Uterus (tissue), 4 donors: Measurements from ENCODE around the gene COLGALT1. TPM values are rescaled to one million over a fixed set of nuclear protein-coding genes. Genes with fewer than 3 reads are reported as not detected.

Source experiments
- DNase-seq, 2 donors: peaks; one replicate each; pipeline ENCODE4 v3.0.0-alpha.2; 2019 to 2020
- H3K27ac ChIP-seq, 2 donors: fragments of 200-600 bp; sonication (generic); 1 replicate in 1 of 2; 2 replicates in 1 of 2; pipeline ENCODE4 v1.5.1; 2016 to 2018
- H3K27me3 ChIP-seq, 2 donors: fragments of 200-600 bp; sonication (generic); one replicate each; pipeline ENCODE4 v1.5.1; 2018 to 2019; ENCODE audit warnings: control low read depth in 1 of 2
- H3K36me3 ChIP-seq, 2 donors: fragments of 200-600 bp; sonication (generic); one replicate each; pipeline ENCODE4 v1.5.1; 2019; ENCODE audit warnings: control low read depth in 1 of 2
- H3K4me1 ChIP-seq, 2 donors: fragments of 200-600 bp; sonication (generic); one replicate each; pipeline ENCODE4 v1.5.1; 2018 to 2019; ENCODE audit warnings: control low read depth in 1 of 2
- H3K4me3 ChIP-seq, 2 donors: fragments of 200-600 bp; sonication (generic); 1 replicate in 1 of 2; 2 replicates in 1 of 2; pipeline ENCODE4 v1.5.1; 2018 to 2019; ENCODE audit warnings: mild to moderate bottlenecking in 1 of 2
- H3K9me3 ChIP-seq, 2 donors: fragments of 200-600 bp; sonication (generic); one replicate each; pipeline ENCODE4 v1.5.1; 2019; ENCODE audit warnings: control low read depth in 1 of 2
- POLR2A ChIP-seq, 2 donors: fragments of 450-650 bp; IDR thresholded peaks; one replicate each; pipeline ENCODE4 v1.6.1; 2016; ENCODE audit warnings: antibody characterized with exemption in 2 of 2, mild to moderate bottlenecking in 1 of 2, moderate library complexity in 1 of 2
- intact Hi-C: fragments of 100-400 bp; cut with DNase I; formaldehyde crosslinking; loops from one replicate; pipeline ENCODE4 v1.15.1; 2023; ENCODE audit warnings: low total_unique reads
- total RNA-seq, 4 donors: library from RNA; depleted of rRNA in 3 of 4; stranded (reverse); fragments of >200 nt in 3 of 4; gene quantifications; one replicate each; pipeline versions ENCODE4 v1.1.0 to v1.2.4, GENCODE V29; 2014 to 2023
- TF ChIP-seq, protein P1 (sequence below), 4 experiments: fragments of 200-600 bp in 2 of 4; fragments of 450-650 bp in 2 of 4; sonication (generic) in 2 of 4; IDR thresholded peaks; one replicate each; pipeline ENCODE4 v1.5.1; 2016 to 2019; ENCODE audit warnings: antibody characterized with exemption in 4 of 4, mild to moderate bottlenecking in 2 of 4, moderate library complexity in 1 of 4
- donor health status: DM: yes; HTN: yes; CAD: no.

COLGALT1 gene
- total RNA-seq, 4 donors from 2014 or later, result 24.6 to 56.6 (median 52.0) TPM

DNA sequence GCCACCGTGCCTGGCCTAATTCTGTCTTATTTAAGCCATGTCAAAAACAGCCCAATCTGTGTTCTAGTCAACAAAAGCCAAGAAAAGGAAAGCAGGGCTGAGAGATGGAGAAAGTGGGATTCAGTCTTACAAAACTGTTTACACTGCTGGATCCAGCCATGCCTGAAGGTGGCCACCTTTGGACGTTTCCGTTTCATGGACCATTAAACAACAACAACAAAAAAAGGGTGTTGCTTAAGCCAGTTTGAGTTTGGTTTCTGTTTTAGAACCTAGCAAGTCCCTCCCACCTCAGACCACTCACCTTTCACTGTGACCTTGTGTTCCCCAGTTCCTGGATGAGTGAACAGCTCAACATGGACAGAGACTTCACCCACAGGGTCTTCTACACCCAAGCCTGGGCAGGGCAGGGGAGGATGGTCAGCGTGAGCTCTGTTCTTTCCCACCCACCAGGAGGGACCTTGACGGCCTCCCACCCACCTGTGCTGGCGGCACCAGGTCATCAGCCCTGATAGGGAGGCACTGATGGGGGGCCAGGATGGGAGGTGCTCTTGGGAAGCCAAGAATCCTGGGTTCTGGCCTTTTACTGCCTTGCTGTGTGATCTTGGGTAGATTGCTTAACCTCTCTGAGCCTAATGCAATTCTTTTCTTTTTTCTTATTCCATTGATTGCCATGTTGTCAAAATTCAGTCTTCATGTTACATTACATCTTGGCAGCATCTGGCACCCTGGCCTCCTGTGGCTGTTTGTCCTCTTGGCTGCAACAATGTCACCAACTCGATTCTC lies 56.2 kb downstream of the COLGALT1 start:
- DNase-seq, result no peak
- Histone ChIP-seq H3K9me3 (no peaks in the 10 kb centered on the region), H3K4me1 (no peaks in the 10 kb centered on the region), H3K27ac (no peak overlapping the region), H3K4me3 (no peak overlapping the region), H3K36me3 (no peaks in the 10 kb centered on the region), H3K27me3 (no peaks in the 10 kb centered on the region)
- TF ChIP-seq, protein P1, sequence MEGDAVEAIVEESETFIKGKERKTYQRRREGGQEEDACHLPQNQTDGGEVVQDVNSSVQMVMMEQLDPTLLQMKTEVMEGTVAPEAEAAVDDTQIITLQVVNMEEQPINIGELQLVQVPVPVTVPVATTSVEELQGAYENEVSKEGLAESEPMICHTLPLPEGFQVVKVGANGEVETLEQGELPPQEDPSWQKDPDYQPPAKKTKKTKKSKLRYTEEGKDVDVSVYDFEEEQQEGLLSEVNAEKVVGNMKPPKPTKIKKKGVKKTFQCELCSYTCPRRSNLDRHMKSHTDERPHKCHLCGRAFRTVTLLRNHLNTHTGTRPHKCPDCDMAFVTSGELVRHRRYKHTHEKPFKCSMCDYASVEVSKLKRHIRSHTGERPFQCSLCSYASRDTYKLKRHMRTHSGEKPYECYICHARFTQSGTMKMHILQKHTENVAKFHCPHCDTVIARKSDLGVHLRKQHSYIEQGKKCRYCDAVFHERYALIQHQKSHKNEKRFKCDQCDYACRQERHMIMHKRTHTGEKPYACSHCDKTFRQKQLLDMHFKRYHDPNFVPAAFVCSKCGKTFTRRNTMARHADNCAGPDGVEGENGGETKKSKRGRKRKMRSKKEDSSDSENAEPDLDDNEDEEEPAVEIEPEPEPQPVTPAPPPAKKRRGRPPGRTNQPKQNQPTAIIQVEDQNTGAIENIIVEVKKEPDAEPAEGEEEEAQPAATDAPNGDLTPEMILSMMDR (IDR thresholded peaks at IDR 0.05), result no peak
- TF ChIP-seq POLR2A (IDR thresholded peaks at IDR 0.05), result no peak
- intact Hi-C loops, result no loop called here

DNA sequence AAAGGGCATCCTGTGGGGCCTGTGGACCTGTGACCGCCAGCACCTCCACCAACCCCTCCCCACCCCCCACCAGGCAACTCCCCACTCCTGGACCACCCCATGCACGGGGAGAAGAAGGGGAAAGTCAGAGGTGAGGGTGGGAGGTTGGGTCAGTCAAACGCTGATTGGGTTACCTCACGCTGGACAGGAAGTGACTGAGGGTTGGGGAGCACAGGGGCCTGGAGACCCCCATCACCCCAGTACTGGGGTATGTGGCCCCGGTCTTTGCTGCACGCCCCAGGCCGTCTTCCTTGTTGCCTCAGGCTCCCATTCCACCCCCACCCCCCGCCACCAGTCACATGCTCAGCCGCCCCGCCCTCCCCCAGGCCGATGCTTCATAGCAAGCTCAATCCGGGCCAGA lies 59.0 kb downstream of the COLGALT1 start:
- TF ChIP-seq, protein P1 (IDR thresholded peaks at IDR 0.05), result no peak
- TF ChIP-seq POLR2A (IDR thresholded peaks at IDR 0.05), result no peak
- DNase-seq, result no peak
- H3K27me3 ChIP-seq, result no peaks in the 10 kb centered on the region
- H3K4me3 ChIP-seq, result no peak overlapping the region
- H3K4me1 ChIP-seq, result no peaks in the 10 kb centered on the region
- intact Hi-C loops, result no loop called here
- H3K36me3 ChIP-seq, result no peaks in the 10 kb centered on the region
- H3K9me3 ChIP-seq, result no peaks in the 10 kb centered on the region
- H3K27ac ChIP-seq, result no peak overlapping the region

DNA sequence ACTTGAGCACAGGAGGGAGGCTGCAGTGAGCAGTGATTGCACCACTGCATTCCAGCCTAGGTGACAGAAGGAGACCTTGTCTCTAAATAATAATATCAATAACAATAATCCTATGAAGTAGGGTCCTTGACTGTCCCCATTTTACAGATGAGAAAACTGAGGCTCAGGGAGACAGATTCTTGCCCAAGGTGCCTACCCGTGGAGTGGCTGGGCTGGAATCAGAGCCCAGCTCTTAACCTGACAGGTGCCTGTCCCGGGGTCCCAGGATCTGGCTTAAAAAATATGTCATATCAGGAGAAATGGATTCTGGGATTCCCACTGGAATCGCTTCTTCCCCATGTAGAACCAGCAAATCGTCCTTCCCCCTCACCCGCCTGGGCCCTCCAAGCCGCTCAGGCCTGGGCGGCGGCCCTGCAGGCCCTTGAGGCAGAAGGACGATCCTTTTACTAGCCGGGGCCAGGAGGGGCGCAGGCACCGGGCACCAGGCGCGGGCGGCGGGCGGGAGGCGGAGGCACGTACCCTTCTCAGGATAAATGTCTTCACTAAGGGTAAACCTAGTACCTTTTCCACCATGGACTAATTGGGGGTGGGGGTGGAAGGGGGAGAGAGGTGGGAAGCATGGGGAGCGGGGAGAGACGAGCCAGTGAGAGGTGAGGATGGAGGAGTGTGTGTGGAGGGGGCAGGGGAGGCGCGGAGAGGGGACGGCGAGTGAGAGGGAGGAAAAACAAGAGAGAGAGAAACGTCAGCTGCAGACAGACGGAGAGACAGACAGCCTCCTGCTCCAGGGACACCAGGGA lies 60.6 kb downstream of the COLGALT1 start:
- Histone ChIP-seq H3K36me3 (no peaks in the 10 kb centered on the region), H3K4me1 (no peaks in the 10 kb centered on the region), H3K27ac (no peak overlapping the region), H3K9me3 (no peaks in the 10 kb centered on the region), H3K4me3 (no peak overlapping the region), H3K27me3 (no peaks in the 10 kb centered on the region)
- no peak for DNase-seq
- TF ChIP-seq, protein P1 (IDR thresholded peaks at IDR 0.05), result no peak
- no peak for TF ChIP-seq POLR2A (IDR thresholded peaks at IDR 0.05)
- intact Hi-C loops, result no loop called here

DNA sequence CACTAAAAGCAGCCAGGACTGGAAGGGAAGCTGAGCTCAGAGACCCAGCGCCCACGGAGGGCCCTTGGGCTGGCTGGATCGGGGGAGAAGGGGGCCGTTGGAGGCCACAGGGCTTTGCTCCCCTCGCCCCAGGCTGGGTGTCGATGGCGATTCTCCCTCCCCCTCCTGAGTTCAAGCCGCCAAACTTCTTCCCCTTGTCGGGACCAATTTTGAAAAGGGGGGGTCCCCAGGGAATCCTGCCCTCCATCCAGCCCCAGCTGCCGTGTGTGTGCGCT lies 61.2 kb downstream of the COLGALT1 start:
- DNase-seq, result no peak
- Histone ChIP-seq H3K4me3 (no peak overlapping the region), H3K27ac (no peak overlapping the region)

More for the DNA sequence above, 61.2 kb downstream of the COLGALT1 start:
- Histone ChIP-seq H3K36me3 (no peaks in the 10 kb centered on the region), H3K27me3 (no peaks in the 10 kb centered on the region), H3K9me3 (no peaks in the 10 kb centered on the region), H3K4me1 (no peaks in the 10 kb centered on the region)
- intact Hi-C loops, result no loop called here
- TF ChIP-seq, protein P1 (IDR thresholded peaks at IDR 0.05), result no peak
- no peak for TF ChIP-seq POLR2A (IDR thresholded peaks at IDR 0.05)
